ENCODE data around the gene RNF11.

DNA sequence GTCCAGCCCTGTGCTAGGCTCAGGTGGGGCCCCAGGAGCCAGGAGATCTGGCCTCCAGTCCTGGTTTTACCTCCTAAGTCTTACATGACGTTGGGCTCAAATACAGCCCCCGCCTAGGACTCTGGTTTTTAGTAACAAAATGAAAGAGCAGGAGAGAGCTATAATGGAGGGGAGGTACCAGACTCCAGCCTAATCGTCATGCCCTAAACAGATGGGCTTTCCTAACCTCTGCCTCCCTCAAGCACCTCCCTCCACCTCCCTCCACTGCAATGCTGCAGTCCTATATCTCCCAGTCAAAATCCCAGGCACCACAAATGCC lies 65.7 kb downstream of the RNF11 start:
- TF ChIP-seq, protein P1, sequence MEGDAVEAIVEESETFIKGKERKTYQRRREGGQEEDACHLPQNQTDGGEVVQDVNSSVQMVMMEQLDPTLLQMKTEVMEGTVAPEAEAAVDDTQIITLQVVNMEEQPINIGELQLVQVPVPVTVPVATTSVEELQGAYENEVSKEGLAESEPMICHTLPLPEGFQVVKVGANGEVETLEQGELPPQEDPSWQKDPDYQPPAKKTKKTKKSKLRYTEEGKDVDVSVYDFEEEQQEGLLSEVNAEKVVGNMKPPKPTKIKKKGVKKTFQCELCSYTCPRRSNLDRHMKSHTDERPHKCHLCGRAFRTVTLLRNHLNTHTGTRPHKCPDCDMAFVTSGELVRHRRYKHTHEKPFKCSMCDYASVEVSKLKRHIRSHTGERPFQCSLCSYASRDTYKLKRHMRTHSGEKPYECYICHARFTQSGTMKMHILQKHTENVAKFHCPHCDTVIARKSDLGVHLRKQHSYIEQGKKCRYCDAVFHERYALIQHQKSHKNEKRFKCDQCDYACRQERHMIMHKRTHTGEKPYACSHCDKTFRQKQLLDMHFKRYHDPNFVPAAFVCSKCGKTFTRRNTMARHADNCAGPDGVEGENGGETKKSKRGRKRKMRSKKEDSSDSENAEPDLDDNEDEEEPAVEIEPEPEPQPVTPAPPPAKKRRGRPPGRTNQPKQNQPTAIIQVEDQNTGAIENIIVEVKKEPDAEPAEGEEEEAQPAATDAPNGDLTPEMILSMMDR (IDR thresholded peaks at IDR 0.05; ENCODE audit: poor library complexity, severe bottlenecking) = no peak
- no peak for TF ChIP-seq EZH2 (IDR thresholded peaks at IDR 0.05; ENCODE audit: borderline replicate concordance, insufficient read depth, low read length, poor library complexity, severe bottlenecking)
- TF ChIP-seq, protein P2, sequence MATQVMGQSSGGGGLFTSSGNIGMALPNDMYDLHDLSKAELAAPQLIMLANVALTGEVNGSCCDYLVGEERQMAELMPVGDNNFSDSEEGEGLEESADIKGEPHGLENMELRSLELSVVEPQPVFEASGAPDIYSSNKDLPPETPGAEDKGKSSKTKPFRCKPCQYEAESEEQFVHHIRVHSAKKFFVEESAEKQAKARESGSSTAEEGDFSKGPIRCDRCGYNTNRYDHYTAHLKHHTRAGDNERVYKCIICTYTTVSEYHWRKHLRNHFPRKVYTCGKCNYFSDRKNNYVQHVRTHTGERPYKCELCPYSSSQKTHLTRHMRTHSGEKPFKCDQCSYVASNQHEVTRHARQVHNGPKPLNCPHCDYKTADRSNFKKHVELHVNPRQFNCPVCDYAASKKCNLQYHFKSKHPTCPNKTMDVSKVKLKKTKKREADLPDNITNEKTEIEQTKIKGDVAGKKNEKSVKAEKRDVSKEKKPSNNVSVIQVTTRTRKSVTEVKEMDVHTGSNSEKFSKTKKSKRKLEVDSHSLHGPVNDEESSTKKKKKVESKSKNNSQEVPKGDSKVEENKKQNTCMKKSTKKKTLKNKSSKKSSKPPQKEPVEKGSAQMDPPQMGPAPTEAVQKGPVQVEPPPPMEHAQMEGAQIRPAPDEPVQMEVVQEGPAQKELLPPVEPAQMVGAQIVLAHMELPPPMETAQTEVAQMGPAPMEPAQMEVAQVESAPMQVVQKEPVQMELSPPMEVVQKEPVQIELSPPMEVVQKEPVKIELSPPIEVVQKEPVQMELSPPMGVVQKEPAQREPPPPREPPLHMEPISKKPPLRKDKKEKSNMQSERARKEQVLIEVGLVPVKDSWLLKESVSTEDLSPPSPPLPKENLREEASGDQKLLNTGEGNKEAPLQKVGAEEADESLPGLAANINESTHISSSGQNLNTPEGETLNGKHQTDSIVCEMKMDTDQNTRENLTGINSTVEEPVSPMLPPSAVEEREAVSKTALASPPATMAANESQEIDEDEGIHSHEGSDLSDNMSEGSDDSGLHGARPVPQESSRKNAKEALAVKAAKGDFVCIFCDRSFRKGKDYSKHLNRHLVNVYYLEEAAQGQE (IDR thresholded peaks at IDR 0.05; ENCODE audit: borderline replicate concordance) = no peak
- no peak for TF ChIP-seq EP300 (conservative IDR thresholded peaks at IDR 0.05; ENCODE audit: poor library complexity, severe bottlenecking)
- no peak for TF ChIP-seq RAD21 (conservative IDR thresholded peaks at IDR 0.05)
- no peak for TF ChIP-seq POLR2AphosphoS5 (IDR thresholded peaks at IDR 0.05)
- TF ChIP-seq TAF1 (IDR thresholded peaks at IDR 0.05; ENCODE audit: low read depth) = no peak
